HepG2 (cell line): ENCODE results near the gene NFIL3. TPM values are rescaled to one million over a fixed set of nuclear protein-coding genes. Genes with fewer than 3 reads are reported as not detected.

Experiments
- AGO1 ChIP-seq: fragments of 200-400 bp; formaldehyde crosslinking; IDR thresholded peaks from 2 replicates; pipeline ENCODE4 v1.6.1; 2017; ENCODE audit warnings: mild to moderate bottlenecking, low read depth, low read length, moderate library complexity; ENCODE audit not compliant: poor library complexity, severe bottlenecking
- ARNTL ChIP-seq: sonication (generic); formaldehyde crosslinking; IDR thresholded peaks from 2 replicates; pipeline ENCODE4 v1.4.0; 2020; ENCODE audit warnings: mild to moderate bottlenecking, missing genetic modification reagents
- ATRX ChIP-seq: sonication (generic); formaldehyde crosslinking; IDR thresholded peaks from 2 replicates; pipeline ENCODE4 v1.4.0; 2020; ENCODE audit warnings: missing genetic modification reagents, borderline replicate concordance
- CCAR2 ChIP-seq: fragments of 200-400 bp; formaldehyde crosslinking; optimal IDR thresholded peaks from 2 replicates; pipeline ENCODE3; 2018; ENCODE audit warnings: low read depth, mild to moderate bottlenecking, low read length, moderate library complexity
- FLYWCH1 ChIP-seq: sonication (generic); formaldehyde crosslinking; IDR thresholded peaks from 2 replicates; pipeline ENCODE4 v1.8.1; 2023; ENCODE audit warnings: mild to moderate bottlenecking, missing genetic modification reagents
- HHEX ChIP-seq: IDR thresholded peaks from 2 replicates; pipeline ENCODE4 v1.6.1; 2016; ENCODE audit warnings: control low read depth
- JARID2 ChIP-seq: sonication (generic); formaldehyde crosslinking; IDR thresholded peaks from 2 replicates; pipeline ENCODE4 v1.8.1; 2023; ENCODE audit warnings: missing genetic modification reagents, inconsistent platforms; ENCODE audit not compliant: insufficient replicate concordance
- MED13 ChIP-seq: sonication (generic); formaldehyde crosslinking; IDR thresholded peaks from 2 replicates; pipeline ENCODE4 v1.5.0; 2020; ENCODE audit warnings: missing genetic modification reagents
- MEIS2 ChIP-seq: sonication (generic); formaldehyde crosslinking; IDR thresholded peaks from 2 replicates; pipeline ENCODE4 v1.9.0; 2021; ENCODE audit warnings: mild to moderate bottlenecking, missing genetic modification reagents
- NCOA5 ChIP-seq: sonication (generic); formaldehyde crosslinking; IDR thresholded peaks from 2 replicates; pipeline ENCODE4 v1.4.0; 2020; ENCODE audit warnings: missing genetic modification reagents
- PITX1 ChIP-seq: sonication (generic); formaldehyde crosslinking; IDR thresholded peaks from 2 replicates; pipeline ENCODE4 v1.5.1; 2020; ENCODE audit warnings: mild to moderate bottlenecking, missing genetic modification reagents
- SP2 ChIP-seq: sonication (generic); formaldehyde crosslinking; IDR thresholded peaks from 2 replicates; pipeline ENCODE4 v1.5.1; 2020; ENCODE audit warnings: mild to moderate bottlenecking, missing genetic modification reagents
- SP4 ChIP-seq: sonication (generic); formaldehyde crosslinking; IDR thresholded peaks from 2 replicates; pipeline ENCODE4 v1.8.1; 2023; ENCODE audit warnings: mild to moderate bottlenecking, missing genetic modification reagents
- TGIF2 ChIP-seq: IDR thresholded peaks from 2 replicates; pipeline ENCODE4 v1.6.1; 2016; ENCODE audit warnings: control low read depth, missing compliant biosample characterization
- TOPORS ChIP-seq: sonication (generic); formaldehyde crosslinking; IDR thresholded peaks from 2 replicates; pipeline ENCODE4 v1.8.0; 2023; ENCODE audit warnings: mild to moderate bottlenecking, missing genetic modification reagents
- ZFYVE20 ChIP-seq: sonication (generic); formaldehyde crosslinking; IDR thresholded peaks from 2 replicates; pipeline ENCODE4 v1.8.0; 2023; ENCODE audit warnings: low read depth, mild to moderate bottlenecking, moderate library complexity, missing genetic modification reagents, borderline replicate concordance
- ZNF17 ChIP-seq: sonication (generic); formaldehyde crosslinking; IDR thresholded peaks from 2 replicates; pipeline ENCODE4 v1.5.0; 2020; ENCODE audit warnings: mild to moderate bottlenecking, missing genetic modification reagents
- ZNF224 ChIP-seq: sonication (generic); formaldehyde crosslinking; IDR thresholded peaks from 2 replicates; pipeline ENCODE4 v1.5.0; 2020; ENCODE audit warnings: mild to moderate bottlenecking, missing genetic modification reagents
- ZNF24 ChIP-seq: fragments of 450-650 bp; IDR thresholded peaks from 2 replicates; pipeline ENCODE4 v1.6.1; 2017; ENCODE audit warnings: antibody characterized with exemption, mild to moderate bottlenecking
- ZNF713 ChIP-seq: sonication (generic); formaldehyde crosslinking; IDR thresholded peaks from 2 replicates; pipeline ENCODE4 v1.4.0; 2020; ENCODE audit warnings: mild to moderate bottlenecking, missing genetic modification reagents
- polyA plus RNA-seq, 8 experiments: library from polyadenylated mRNA; depleted of rRNA in 3 of 8; stranded (reverse) in 7 of 8; unstranded in 1 of 8; fragments of >200 nt; fragmentation: Illumina TruSeq in 4 of 8; extraction: Trizol in 4 of 8; gene quantifications; 2 replicates each; pipeline versions ENCODE4 v1.2.1 to v1.2.3, GENCODE V29; 2011 to 2016; ENCODE audit warnings: low read depth in 4 of 8, missing spikeins in 1 of 8, mixed read lengths in 1 of 8; ENCODE audit not compliant: insufficient read depth in 1 of 8
- total RNA-seq, 5 experiments: library from RNA; depleted of rRNA; stranded (reverse); fragments of >200 nt; fragmentation: Illumina TruSeq; extraction: Trizol; gene quantifications; 2 replicates each; pipeline ENCODE4 v1.2.3, GENCODE V29; 2016; ENCODE audit warnings: low read depth in 1 of 5
- TF ChIP-seq, protein P1 (sequence below): sonication (generic); formaldehyde crosslinking; conservative IDR thresholded peaks from 2 replicates; pipeline ENCODE4 v1.8.0; 2022; ENCODE audit warnings: mild to moderate bottlenecking, moderate library complexity, missing genetic modification reagents
- TF ChIP-seq, protein P2 (sequence below): sonication (generic); formaldehyde crosslinking; IDR thresholded peaks from 2 replicates; pipeline ENCODE4 v1.8.0; 2022; ENCODE audit warnings: mild to moderate bottlenecking, missing genetic modification reagents
- TF ChIP-seq, protein P3 (sequence below): IDR thresholded peaks from 2 replicates; pipeline ENCODE4 v1.6.1; 2016; ENCODE audit warnings: low read depth
- TF ChIP-seq, protein P4 (sequence below): IDR thresholded peaks from 2 replicates; pipeline ENCODE4 v1.4.0; 2020; ENCODE audit warnings: mild to moderate bottlenecking, missing genetic modification reagents

Gene NFIL3
- total and polyA plus RNA-seq, 2 of the 13 experiments (the other 11 are each of a cell fraction or from before 2014, with no cell fraction given): 46.6 to 54.2 TPM

DNA sequence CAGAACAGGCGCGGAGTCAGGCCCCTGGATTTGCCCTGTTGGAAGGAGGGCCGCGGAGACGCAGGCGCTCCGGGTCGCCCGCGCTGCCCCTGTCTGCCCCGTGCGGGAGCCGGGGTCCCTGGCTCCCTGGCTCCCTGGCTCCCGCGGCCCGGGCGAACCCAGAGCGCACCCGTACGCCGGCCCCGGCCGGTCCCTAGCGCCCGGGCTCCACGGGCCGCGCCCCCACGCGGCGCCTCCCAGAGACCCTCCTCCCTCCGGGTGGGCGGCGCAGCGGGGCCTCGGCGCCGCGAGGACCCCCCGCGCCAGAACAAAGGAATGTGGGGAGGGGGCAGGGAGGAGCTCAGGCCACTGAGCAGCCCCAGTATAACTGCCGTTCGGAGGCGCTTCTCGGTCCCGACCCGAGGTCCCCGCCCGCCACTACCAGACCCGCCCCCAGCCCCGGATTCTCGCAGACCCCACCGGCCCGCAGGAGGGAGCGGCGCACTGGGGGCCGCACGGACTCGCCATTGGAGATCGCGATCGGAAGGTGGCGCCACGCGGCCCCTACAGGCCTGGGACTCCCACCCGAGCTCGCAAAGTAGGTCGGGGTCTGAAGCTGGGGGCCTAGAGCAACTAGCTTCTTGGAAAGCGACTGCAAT lies 2.4 kb downstream of the NFIL3 start (continued):
- TF ChIP-seq, protein P1, sequence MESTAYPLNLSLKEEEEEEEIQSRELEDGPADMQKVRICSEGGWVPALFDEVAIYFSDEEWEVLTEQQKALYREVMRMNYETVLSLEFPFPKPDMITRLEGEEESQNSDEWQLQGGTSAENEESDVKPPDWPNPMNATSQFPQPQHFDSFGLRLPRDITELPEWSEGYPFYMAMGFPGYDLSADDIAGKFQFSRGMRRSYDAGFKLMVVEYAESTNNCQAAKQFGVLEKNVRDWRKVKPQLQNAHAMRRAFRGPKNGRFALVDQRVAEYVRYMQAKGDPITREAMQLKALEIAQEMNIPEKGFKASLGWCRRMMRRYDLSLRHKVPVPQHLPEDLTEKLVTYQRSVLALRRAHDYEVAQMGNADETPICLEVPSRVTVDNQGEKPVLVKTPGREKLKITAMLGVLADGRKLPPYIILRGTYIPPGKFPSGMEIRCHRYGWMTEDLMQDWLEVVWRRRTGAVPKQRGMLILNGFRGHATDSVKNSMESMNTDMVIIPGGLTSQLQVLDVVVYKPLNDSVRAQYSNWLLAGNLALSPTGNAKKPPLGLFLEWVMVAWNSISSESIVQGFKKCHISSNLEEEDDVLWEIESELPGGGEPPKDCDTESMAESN (CRISPR knock-in tag): no peak
- TF ChIP-seq ZNF713 (CRISPR knock-in tag): no peak
- TF ChIP-seq ZFYVE20 (CRISPR knock-in tag): no peak
- peak; percentile 64 for TF ChIP-seq AGO1
- TF ChIP-seq, protein P2, sequence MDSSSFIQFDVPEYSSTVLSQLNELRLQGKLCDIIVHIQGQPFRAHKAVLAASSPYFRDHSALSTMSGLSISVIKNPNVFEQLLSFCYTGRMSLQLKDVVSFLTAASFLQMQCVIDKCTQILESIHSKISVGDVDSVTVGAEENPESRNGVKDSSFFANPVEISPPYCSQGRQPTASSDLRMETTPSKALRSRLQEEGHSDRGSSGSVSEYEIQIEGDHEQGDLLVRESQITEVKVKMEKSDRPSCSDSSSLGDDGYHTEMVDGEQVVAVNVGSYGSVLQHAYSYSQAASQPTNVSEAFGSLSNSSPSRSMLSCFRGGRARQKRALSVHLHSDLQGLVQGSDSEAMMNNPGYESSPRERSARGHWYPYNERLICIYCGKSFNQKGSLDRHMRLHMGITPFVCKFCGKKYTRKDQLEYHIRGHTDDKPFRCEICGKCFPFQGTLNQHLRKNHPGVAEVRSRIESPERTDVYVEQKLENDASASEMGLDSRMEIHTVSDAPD (CRISPR knock-in tag): no peak
- no peak for TF ChIP-seq ZNF24
- peak; percentile 29; the same call in 1 of the 2 replicates for TF ChIP-seq SP4
- TF ChIP-seq ARNTL (CRISPR knock-in tag): no peak
- TF ChIP-seq ATRX (CRISPR knock-in tag): no peak
- TF ChIP-seq, protein P3, sequence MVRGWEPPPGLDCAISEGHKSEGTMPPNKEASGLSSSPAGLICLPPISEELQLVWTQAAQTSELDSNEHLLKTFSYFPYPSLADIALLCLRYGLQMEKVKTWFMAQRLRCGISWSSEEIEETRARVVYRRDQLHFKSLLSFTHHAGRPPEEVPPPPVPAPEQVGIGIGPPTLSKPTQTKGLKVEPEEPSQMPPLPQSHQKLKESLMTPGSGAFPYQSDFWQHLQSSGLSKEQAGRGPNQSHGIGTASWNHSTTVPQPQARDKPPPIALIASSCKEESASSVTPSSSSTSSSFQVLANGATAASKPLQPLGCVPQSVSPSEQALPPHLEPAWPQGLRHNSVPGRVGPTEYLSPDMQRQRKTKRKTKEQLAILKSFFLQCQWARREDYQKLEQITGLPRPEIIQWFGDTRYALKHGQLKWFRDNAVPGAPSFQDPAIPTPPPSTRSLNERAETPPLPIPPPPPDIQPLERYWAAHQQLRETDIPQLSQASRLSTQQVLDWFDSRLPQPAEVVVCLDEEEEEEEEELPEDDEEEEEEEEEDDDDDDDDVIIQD (CRISPR knock-in tag): no peak
- TF ChIP-seq TGIF2: no peak
- TF ChIP-seq TOPORS: no peak
- no peak for TF ChIP-seq HHEX (CRISPR knock-in tag)
- no peak for TF ChIP-seq CCAR2
- no peak for TF ChIP-seq FLYWCH1 (CRISPR knock-in tag)
- TF ChIP-seq MED13 (CRISPR knock-in tag): no peak
- no peak for TF ChIP-seq JARID2 (CRISPR knock-in tag)
- TF ChIP-seq ZNF224 (CRISPR knock-in tag): no peak
- no peak for TF ChIP-seq ZNF17
- TF ChIP-seq, protein P4, sequence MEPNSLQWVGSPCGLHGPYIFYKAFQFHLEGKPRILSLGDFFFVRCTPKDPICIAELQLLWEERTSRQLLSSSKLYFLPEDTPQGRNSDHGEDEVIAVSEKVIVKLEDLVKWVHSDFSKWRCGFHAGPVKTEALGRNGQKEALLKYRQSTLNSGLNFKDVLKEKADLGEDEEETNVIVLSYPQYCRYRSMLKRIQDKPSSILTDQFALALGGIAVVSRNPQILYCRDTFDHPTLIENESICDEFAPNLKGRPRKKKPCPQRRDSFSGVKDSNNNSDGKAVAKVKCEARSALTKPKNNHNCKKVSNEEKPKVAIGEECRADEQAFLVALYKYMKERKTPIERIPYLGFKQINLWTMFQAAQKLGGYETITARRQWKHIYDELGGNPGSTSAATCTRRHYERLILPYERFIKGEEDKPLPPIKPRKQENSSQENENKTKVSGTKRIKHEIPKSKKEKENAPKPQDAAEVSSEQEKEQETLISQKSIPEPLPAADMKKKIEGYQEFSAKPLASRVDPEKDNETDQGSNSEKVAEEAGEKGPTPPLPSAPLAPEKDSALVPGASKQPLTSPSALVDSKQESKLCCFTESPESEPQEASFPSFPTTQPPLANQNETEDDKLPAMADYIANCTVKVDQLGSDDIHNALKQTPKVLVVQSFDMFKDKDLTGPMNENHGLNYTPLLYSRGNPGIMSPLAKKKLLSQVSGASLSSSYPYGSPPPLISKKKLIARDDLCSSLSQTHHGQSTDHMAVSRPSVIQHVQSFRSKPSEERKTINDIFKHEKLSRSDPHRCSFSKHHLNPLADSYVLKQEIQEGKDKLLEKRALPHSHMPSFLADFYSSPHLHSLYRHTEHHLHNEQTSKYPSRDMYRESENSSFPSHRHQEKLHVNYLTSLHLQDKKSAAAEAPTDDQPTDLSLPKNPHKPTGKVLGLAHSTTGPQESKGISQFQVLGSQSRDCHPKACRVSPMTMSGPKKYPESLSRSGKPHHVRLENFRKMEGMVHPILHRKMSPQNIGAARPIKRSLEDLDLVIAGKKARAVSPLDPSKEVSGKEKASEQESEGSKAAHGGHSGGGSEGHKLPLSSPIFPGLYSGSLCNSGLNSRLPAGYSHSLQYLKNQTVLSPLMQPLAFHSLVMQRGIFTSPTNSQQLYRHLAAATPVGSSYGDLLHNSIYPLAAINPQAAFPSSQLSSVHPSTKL (CRISPR knock-in tag): peak; percentile 10; the same call in 1 of the 2 replicates
- TF ChIP-seq MEIS2 (CRISPR knock-in tag): no peak
- TF ChIP-seq PITX1: no peak
- no peak for TF ChIP-seq NCOA5
- no peak for TF ChIP-seq SP2 (CRISPR knock-in tag)
